ENCODE measurements around the gene COX19. TPM values are rescaled to one million over a fixed set of nuclear protein-coding genes. Genes with fewer than 3 reads are reported as not detected.

The COX19 gene
- total and polyA plus RNA-seq, 2 experiments from 2014 or later: 11.7 to 12.6 TPM

- ATAC-seq: no peak
- H3K4me3 Mint-ChIP-seq: no peak overlapping the region
- DNase-seq (ENCODE audit: low spot score): no peak
- Histone ChIP-seq H4K20me1 (replicated peaks; ENCODE audit: insufficient read depth) (no peaks in the 10 kb centered on the region), H3K27ac (ENCODE audit: low read depth) (no peak overlapping the region), H3K9me2 (ENCODE audit: insufficient read depth) (no peaks in the 10 kb centered on the region), H3K4me1 (ENCODE audit: insufficient read depth) (no peaks in the 10 kb centered on the region; the same call in 1 of the 2 replicates), H3K27me3 (ENCODE audit: insufficient read depth) (no peaks in the 10 kb centered on the region), H3K36me3 (ENCODE audit: insufficient read depth) (no peaks in the 10 kb centered on the region), H3K4me2 (no peak overlapping the region), H3F3A (replicated peaks; ENCODE audit: low read depth) (no peaks in the 10 kb centered on the region), H3K4me3 (no peak overlapping the region), H2AFZ (no peak overlapping the region), H3K79me2 (replicated peaks; ENCODE audit: insufficient read depth) (no peaks in the 10 kb centered on the region)
- H3K4me1 Mint-ChIP-seq: peaks cover 13% of the 10 kb centered on the region
- H3K27me3 Mint-ChIP-seq (ENCODE audit: insufficient read depth, low read depth, poor library complexity): peaks cover 7% of the 10 kb centered on the region
- H3K36me3 Mint-ChIP-seq (ENCODE audit: low read depth): no peaks in the 10 kb centered on the region
- H3K9me3 Mint-ChIP-seq: no peaks in the 10 kb centered on the region; the same call in 2 of the 3 replicates
- no peak for TF ChIP-seq ZNF331 (CRISPR knock-in tag; IDR thresholded peaks at IDR 0.05; ENCODE audit: low read depth)
- no peak for TF ChIP-seq ZNF462 (CRISPR knock-in tag; IDR thresholded peaks at IDR 0.05)
- no peak for TF ChIP-seq ZNF114 (CRISPR knock-in tag; IDR thresholded peaks at IDR 0.05)
- TF ChIP-seq EZH2phosphoT487 (IDR thresholded peaks at IDR 0.05; ENCODE audit: unreplicated experiment): no peak
- TF ChIP-seq JUNB (IDR thresholded peaks at IDR 0.05; ENCODE audit: unreplicated experiment): no peak
- TF ChIP-seq CTCF (conservative IDR thresholded peaks at IDR 0.05; ENCODE audit: low read depth in 2 of 2): no peak
- no peak for TF ChIP-seq ETS1 (IDR thresholded peaks at IDR 0.05)
- no peak for TF ChIP-seq EZH2 (IDR thresholded peaks at IDR 0.05; ENCODE audit: low read depth, unreplicated experiment)
- TF ChIP-seq NANOG (IDR thresholded peaks at IDR 0.05; ENCODE audit: borderline replicate concordance): no peak
- TF ChIP-seq POLR2AphosphoS5 (IDR thresholded peaks at IDR 0.05; ENCODE audit: low read depth): no peak
- no peak for TF ChIP-seq CREB1 (CRISPR knock-in tag; IDR thresholded peaks at IDR 0.05; ENCODE audit: low read depth)
- no peak for TF ChIP-seq STAT1 (IDR thresholded peaks at IDR 0.05; ENCODE audit: unreplicated experiment)
- no peak for TF ChIP-seq REST (IDR thresholded peaks at IDR 0.05; ENCODE audit: unreplicated experiment)
- no peak overlapping the region for H3K27ac Mint-ChIP-seq
These were observed 27.7 kb downstream of the COX19 start for GRCh38 chr7:947391-948210.
